GM13976 (cell line): ENCODE measurements around the gene PRMT1.
"Not testable (repeated sequence)": the region's sequence is repeated elsewhere in the genome, so short reads cannot be mapped to it uniquely, and the experiment has no call there.

Source experiments
- DNase-seq: peaks from one replicate; pipeline ENCODE4 v3.0.0; 2012; ENCODE audit warnings: low spot score
- in situ Hi-C: fragments of 300-500 bp; cut with MboI; formaldehyde crosslinking; loops from one replicate; pipeline ENCODE4 v1.12.0; 2022; ENCODE audit warnings: low sequenced_read_pairs, mixed read lengths, inconsistent platforms; ENCODE audit not compliant: unreplicated experiment
- TF ChIP-seq, protein P1 (sequence below): IDR thresholded peaks from 2 replicates; pipeline ENCODE4 v1.5.1; 2012; ENCODE audit warnings: borderline replicate concordance, mild to moderate bottlenecking; ENCODE audit not compliant: insufficient read depth; ENCODE audit errors: extremely low read depth, missing control alignments, control extremely low read depth

The PRMT1 gene

DNA sequence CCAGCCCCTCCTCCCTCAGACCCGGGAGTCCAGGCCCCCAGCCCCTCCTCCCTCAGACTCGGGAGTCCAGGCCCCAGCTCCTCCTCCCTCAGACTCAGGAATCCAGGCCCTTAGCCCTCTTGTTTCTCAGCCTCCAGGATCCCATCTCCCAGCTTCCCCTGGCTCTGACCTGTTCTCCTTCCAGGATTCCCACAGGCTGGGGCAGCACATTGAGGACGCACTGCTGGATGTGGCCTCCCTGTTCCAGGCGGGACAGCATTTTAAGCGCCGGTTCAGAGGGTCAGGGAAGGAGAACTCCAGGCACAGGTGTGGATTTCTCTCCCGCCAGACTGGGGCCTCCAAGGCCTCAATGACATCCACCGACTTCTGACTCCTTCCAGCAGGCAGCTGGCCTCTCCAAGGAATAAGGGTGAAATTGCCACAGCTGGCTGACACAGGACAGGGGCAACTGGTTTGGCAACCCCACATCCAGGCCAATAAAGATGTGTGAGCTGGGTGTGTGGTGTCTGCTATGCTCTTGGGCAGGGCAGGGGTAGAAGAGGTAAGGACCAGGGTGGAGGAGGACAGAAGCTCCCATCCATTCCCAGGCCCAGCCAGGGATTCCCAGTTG is 36.3 kb downstream of the PRMT1 start:
- in situ Hi-C loops, result no loop called here
- no peak for DNase-seq
- TF ChIP-seq, protein P1, sequence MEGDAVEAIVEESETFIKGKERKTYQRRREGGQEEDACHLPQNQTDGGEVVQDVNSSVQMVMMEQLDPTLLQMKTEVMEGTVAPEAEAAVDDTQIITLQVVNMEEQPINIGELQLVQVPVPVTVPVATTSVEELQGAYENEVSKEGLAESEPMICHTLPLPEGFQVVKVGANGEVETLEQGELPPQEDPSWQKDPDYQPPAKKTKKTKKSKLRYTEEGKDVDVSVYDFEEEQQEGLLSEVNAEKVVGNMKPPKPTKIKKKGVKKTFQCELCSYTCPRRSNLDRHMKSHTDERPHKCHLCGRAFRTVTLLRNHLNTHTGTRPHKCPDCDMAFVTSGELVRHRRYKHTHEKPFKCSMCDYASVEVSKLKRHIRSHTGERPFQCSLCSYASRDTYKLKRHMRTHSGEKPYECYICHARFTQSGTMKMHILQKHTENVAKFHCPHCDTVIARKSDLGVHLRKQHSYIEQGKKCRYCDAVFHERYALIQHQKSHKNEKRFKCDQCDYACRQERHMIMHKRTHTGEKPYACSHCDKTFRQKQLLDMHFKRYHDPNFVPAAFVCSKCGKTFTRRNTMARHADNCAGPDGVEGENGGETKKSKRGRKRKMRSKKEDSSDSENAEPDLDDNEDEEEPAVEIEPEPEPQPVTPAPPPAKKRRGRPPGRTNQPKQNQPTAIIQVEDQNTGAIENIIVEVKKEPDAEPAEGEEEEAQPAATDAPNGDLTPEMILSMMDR, result no peak

DNA sequence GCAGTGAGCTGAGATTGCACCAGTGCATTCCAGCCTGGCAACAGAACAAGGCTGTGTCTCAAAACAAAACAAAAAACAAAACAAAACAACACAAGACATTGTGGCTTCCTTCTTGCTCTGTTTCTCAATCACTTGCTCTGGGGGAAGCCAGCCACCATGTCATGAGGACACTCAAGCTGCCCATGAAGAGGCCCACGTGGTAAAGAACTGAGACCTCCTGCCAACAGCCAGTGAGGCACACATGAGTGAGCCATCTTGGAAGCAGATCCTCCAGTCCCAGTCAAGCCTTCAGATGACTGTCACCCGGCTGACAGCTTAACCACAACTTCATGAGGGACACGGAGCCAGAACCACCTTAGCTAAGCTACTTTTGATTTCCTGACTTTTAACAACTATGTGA is 39.1 kb downstream of the PRMT1 start:
- in situ Hi-C loops, result no loop called here
- DNase-seq, result no peak
- TF ChIP-seq, protein P1, result no peak

DNA sequence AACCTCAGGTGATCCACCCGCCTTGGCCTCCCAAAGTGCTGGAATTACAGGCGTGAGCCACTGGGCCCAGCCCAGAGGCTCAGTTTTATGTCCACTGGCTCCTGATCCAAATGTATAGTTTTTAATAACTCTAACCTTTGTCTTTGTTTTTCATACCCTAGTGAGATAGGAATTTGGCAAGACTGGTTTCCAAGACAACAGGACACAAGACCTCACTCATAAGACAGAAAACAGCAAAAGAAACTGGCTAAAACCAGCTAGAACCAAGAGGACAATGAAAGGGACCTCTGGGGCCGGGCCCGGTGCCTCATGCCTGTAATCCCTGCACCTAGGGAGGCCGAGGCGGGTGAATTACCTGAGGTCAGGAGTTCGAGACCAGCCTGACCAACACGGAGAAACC is 41.4 kb downstream of the PRMT1 start:
- in situ Hi-C loops, result no loop called here
- DNase-seq, result no peak
- TF ChIP-seq, protein P1, result no peak

DNA sequence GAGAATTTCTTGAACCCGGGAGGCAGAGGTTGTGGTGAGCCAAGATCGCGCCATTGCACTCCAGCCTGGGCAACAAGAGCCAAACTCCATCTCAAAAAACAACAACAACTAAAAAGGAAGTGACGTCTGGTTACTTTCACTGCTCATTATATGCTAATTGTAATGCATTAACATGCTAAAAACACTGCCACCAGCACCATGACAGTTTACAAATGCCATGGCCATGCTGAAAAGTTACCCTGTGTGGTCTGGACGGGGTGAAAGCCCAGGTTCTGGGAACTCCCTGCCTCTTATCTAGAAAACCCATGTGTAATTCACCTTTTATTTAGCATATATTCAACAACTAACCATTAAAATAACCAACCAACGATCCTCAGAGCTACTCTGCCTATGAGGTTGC is 41.9 kb downstream of the PRMT1 start:
- in situ Hi-C loops, result no loop called here
- TF ChIP-seq, protein P1, result no peak
- DNase-seq, result no peak

DNA sequence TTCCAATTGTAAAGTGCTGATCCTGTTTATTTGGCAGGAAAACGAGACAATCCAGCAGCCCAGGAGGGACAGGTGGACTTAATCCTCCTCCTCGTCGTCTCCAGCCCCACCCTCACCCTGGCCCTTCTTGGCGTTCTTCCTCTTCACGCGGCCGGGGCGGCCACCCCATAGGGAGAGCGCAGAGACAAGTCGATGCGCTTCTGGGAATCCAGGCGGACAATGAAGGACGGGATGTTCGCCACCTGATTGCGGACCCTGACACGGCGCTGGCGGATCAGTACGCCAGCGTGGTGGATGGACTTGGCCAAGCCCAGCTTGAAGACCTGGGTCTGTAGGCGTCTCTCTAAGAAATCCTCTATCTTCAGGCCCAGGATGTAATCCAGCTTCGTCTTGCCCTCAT is 42.3 kb downstream of the PRMT1 start:
- in situ Hi-C loops, DNase-seq: not testable (repeated sequence)

DNA sequence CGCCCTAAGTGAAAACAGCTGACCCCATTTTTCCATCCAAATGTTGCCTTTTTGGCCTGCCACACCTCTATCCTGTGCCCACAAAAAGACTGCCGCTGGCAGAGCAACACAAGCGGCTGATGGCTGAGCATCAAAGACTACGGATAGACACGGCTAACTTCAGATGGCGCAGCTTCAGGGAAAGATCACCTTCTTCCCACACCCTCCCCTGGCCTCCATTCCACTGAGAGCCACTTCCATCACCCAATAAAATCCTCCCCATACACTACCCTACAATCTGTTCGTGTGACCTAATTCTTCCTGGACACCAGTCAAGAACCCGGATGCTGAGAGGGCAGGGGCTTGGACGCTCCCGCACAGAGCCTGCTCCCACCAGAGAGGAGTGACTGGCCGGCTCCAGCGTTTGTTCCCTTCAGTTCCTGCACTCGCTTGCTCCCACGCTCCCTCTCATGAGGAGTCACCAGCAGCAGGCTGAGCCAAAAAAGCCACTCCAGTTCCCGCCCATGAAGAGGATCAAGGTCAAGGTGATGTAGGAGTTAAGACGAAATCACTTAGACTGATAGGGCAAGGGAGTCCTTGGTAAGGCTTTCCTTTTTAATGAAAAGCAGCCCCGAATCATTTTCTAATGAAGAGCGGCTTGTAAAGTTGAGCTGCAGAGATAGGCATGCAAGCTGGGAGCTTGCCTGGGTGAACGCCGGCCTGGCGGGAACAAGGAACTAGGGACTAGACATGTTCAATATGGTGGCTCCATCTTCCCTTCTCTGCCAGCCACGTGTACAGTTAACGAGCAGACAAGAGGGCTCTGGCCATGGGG is 50.4 kb downstream of the PRMT1 start:
- no peak for DNase-seq
- TF ChIP-seq, protein P1, result no peak
- in situ Hi-C loops, result no loop called here

DNA sequence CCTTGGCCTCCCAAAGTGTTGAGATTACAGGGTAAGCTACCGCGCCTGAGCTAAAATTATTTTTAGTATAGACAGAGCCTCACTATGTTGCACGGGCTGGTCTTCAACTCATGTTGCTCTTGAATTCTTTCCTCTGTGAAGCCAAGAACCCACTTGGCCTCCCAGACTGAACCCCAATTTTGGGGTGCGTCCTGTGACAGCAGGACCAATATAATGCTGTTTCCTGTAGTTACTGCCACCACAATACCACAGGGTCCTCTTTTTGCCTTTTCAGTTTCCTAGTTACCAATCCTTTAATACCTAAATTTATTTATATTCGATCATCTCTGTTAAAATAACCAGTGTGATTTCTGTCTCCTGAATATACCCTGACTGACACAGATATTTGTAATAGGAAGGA is 53.1 kb downstream of the PRMT1 start:
- in situ Hi-C loops, result no loop called here
- DNase-seq, result no peak
- TF ChIP-seq, protein P1, result no peak
